Esophagus squamous epithelium (tissue), 4 donors: ENCODE data around the gene RAD23A.

Experiments
- CTCF ChIP-seq, 6 experiments: fragments of 450-650 bp in 4 of 6; fragments of 200-600 bp in 2 of 6; sonication (generic) in 2 of 6; IDR thresholded peaks; one replicate each; pipeline ENCODE4 v1.5.1; 2016 to 2019; ENCODE audit warnings: antibody characterized with exemption in 6 of 6, mild to moderate bottlenecking in 4 of 6, moderate library complexity in 4 of 6
- POLR2A ChIP-seq, 4 donors: fragments of 450-650 bp; IDR thresholded peaks; one replicate each; pipeline ENCODE4 v1.6.1; 2017; ENCODE audit warnings: antibody characterized with exemption in 4 of 4, mild to moderate bottlenecking in 4 of 4, moderate library complexity in 3 of 4

- TF ChIP-seq POLR2A (IDR thresholded peaks at IDR 0.05) (no peak), CTCF (IDR thresholded peaks at IDR 0.05) (no peak)
Measured at GRCh38 chr19:12983091-12983490, 37.4 kb downstream of the RAD23A start.
